Endothelial cell of umbilical vein (primary cell): ENCODE results near the gene SLF2. TPM values are rescaled to one million over a fixed set of nuclear protein-coding genes. Genes with fewer than 3 reads are reported as not detected.

Source experiments
- BruUV-seq: library from RNA; stranded (reverse); fragments of 400-500 nt; replicated peaks from 2 replicates; lab custom pipeline; 2021; lab: Mats Ljungman, UMichigan
- CTCF ChIA-PET: fragments of 300-600, 350-600 bp; sonication (Branson Sonifier 250); formaldehyde crosslinking; loops from one replicate; lab custom pipeline; 2021; ENCODE audit warnings: antibody characterized with exemption, inconsistent platforms; lab: Charles Lee
- POLR2A ChIA-PET: fragments of 300-600, 350-600 bp; sonication (Branson Sonifier 250); formaldehyde crosslinking; loops from one replicate; lab custom pipeline; 2021; ENCODE audit warnings: antibody characterized with exemption, inconsistent platforms; lab: Charles Lee
- DNase-seq: peaks from one replicate; pipeline ENCODE4 v3.0.0-alpha.2; 2011; ENCODE audit warnings: low read depth, low spot score
- FAIRE-seq: peaks from 2 replicates; lab custom pipeline; 2011; peaks lifted over from hg19 to GRCh38; lab: Jason Lieb, UNC
- H2AFZ ChIP-seq: 2 replicates; pipeline ENCODE4 v1.6.0; 2012; ENCODE audit warnings: low read depth, low read length, control low read depth, inconsistent platforms
- H3K27ac ChIP-seq: 2 replicates; pipeline ENCODE4 v1.5.1; 2011; ENCODE audit warnings: low read depth, mild to moderate bottlenecking, control low read depth, low read length, moderate library complexity; ENCODE audit not compliant: insufficient read depth
- H3K27me3 ChIP-seq, 2 experiments: 2 replicates each; pipeline versions ENCODE4 v1.6.0 to v1.6.1; 2011; ENCODE audit warnings: low read length in 2 of 2, mixed read lengths in 1 of 2; ENCODE audit not compliant: control insufficient read depth in 2 of 2, insufficient read depth in 2 of 2
- H3K36me3 ChIP-seq, 2 experiments: 2 replicates in 1 of 2; 3 replicates in 1 of 2; pipeline ENCODE4 v1.5.1; 2011; ENCODE audit warnings: low read length in 2 of 2, mild to moderate bottlenecking in 1 of 2, moderate library complexity in 1 of 2; ENCODE audit not compliant: control insufficient read depth in 2 of 2, insufficient read depth in 2 of 2; ENCODE audit errors: extremely low read depth in 1 of 2
- H3K4me1 ChIP-seq: 3 replicates; pipeline ENCODE4 v1.5.1; 2011; ENCODE audit warnings: mild to moderate bottlenecking, low read length; ENCODE audit not compliant: control insufficient read depth, insufficient read depth; ENCODE audit errors: extremely low read depth
- H3K4me2 ChIP-seq: 2 replicates; pipeline ENCODE4 v1.6.1; 2011; ENCODE audit warnings: low read length, control low read depth, mixed read lengths; ENCODE audit not compliant: insufficient read depth
- H3K4me3 ChIP-seq, 3 experiments: fragments of 200-600 bp in 1 of 3; sonication (generic), shearing (Covaris generic) in 1 of 3; replicated peaks in 1 of 3; 2 replicates each; pipeline ENCODE4 v1.5.1; 2011 to 2016; ENCODE audit warnings: control low read depth in 3 of 3, low read length in 3 of 3, mild to moderate bottlenecking in 2 of 3, inconsistent platforms in 1 of 3, low read depth in 1 of 3, moderate library complexity in 1 of 3; ENCODE audit not compliant: insufficient read depth in 1 of 3
- H3K79me2 ChIP-seq: 2 replicates; pipeline ENCODE4 v1.6.0; 2012; ENCODE audit warnings: low read length, inconsistent platforms; ENCODE audit not compliant: control insufficient read depth, insufficient read depth
- H3K9ac ChIP-seq: replicated peaks from 2 replicates; pipeline ENCODE3; 2011; ENCODE audit warnings: low read length, control low read depth; ENCODE audit not compliant: insufficient read depth; ENCODE audit errors: extremely low read depth
- H3K9me1 ChIP-seq: replicated peaks from 3 replicates; pipeline ENCODE4 v1.6.0; 2011; ENCODE audit warnings: mild to moderate bottlenecking, low read length; ENCODE audit not compliant: control insufficient read depth, insufficient read depth; ENCODE audit errors: extremely low read depth
- H3K9me3 ChIP-seq: replicated peaks from 2 replicates; pipeline ENCODE4 v1.5.1; 2012; ENCODE audit warnings: low read length, inconsistent platforms; ENCODE audit not compliant: control insufficient read depth, insufficient read depth
- H4K20me1 ChIP-seq: replicated peaks from 2 replicates; pipeline ENCODE3; 2011; ENCODE audit warnings: mild to moderate bottlenecking, low read length; ENCODE audit not compliant: control insufficient read depth, insufficient read depth; ENCODE audit errors: extremely low read depth
- CTCF ChIP-seq, 2 donors: IDR thresholded peaks; 1 replicate in 1 of 2; 2 replicates in 1 of 2; pipeline ENCODE4 v1.5.1; 2011; ENCODE audit warnings: low read length in 2 of 2, mild to moderate bottlenecking in 2 of 2, moderate library complexity in 2 of 2, control low read depth in 1 of 2, inconsistent platforms in 1 of 2, low read depth in 1 of 2; ENCODE audit not compliant: insufficient read depth in 1 of 2; ENCODE audit errors: extremely low read depth in 1 of 2
- EZH2 ChIP-seq: IDR thresholded peaks from 2 replicates; pipeline ENCODE4 v1.6.1; 2012; ENCODE audit warnings: borderline replicate concordance, low read depth, mild to moderate bottlenecking, moderate library complexity, low read length, inconsistent platforms; ENCODE audit not compliant: severe bottlenecking
- GATA2 ChIP-seq: IDR thresholded peaks from 2 replicates; pipeline ENCODE4 v1.7.0; 2011; ENCODE audit warnings: low read depth, mild to moderate bottlenecking, moderate library complexity, mixed read lengths, low read length; ENCODE audit not compliant: insufficient read length, insufficient read depth
- MYC ChIP-seq: IDR thresholded peaks from one replicate; pipeline ENCODE4 v1.6.1; 2011; ENCODE audit warnings: mild to moderate bottlenecking, low read depth, low read length
- dilution Hi-C: fragments of 300-500 bp; cut with MboI; formaldehyde crosslinking; loops from one replicate; pipeline ENCODE4 v1.15.0; 2019; ENCODE audit warnings: low sequenced_read_pairs; ENCODE audit not compliant: extremely low pct_ligation_motif_present
- intact Hi-C: fragments of 100-400 bp; cut with micrococcal nuclease; formaldehyde crosslinking; loops from one replicate; pipeline ENCODE4 v1.10.0; 2022
- polyA plus RNA-seq, 4 experiments: library from polyadenylated mRNA; depleted of rRNA in 3 of 4; stranded (reverse) in 3 of 4; unstranded in 1 of 4; fragments of >200 nt; gene quantifications; 2 replicates each; pipeline versions ENCODE4 v1.2.1 to v1.2.3, GENCODE V29; 2011 to 2012; ENCODE audit warnings: missing spikeins in 1 of 4
- total RNA-seq: library from RNA; stranded (reverse); gene quantifications from 2 replicates; pipeline ENCODE4 v1.2.3, GENCODE V29; 2021

Gene SLF2
- total and polyA plus RNA-seq, 2 donors (not counting 3 experiments of a cell fraction or from before 2014, with no cell fraction given), result 7.5 to 35.5 TPM

GRCh38 chr10:100982916-100983830 lies 70.4 kb downstream of the SLF2 start:
- H3K9ac ChIP-seq, result no peak overlapping the region
- H3K79me2 ChIP-seq, result peaks cover 8% of the 10 kb centered on the region
- dilution Hi-C loops (no loop called here), intact Hi-C loops (no loop called here)
- TF ChIP-seq GATA2 (no peak), EZH2 (no peak), MYC (no peak), CTCF (IDR thresholded peaks at IDR 0.05; ENCODE audit: extremely low read depth in 1 of 2, insufficient read depth in 1 of 2, low read depth in 1 of 2, low read length in 2 of 2) (no peak)
- BruUV-seq, result no TSS peak
- CTCF ChIA-PET, result interaction anchor here (0.6 to 0.9 kb wide), 2 partner anchors 31 to 47 kb away, joined by 3 read pairs; partner anchors contain the start of gene PDZD7
- FAIRE-seq (no peak), DNase-seq (no peak)
- no peaks in the 10 kb centered on the region for H3K9me1 ChIP-seq
- H3K36me3 ChIP-seq, result peaks cover 0 to 13% of the 10 kb centered on the region in 2 experiments
- H3K4me1 ChIP-seq, result peaks cover 10% of the 10 kb centered on the region
- H3K4me3 ChIP-seq, result no peak overlapping the region
- no peaks in the 10 kb centered on the region for H3K27me3 ChIP-seq
- POLR2A ChIA-PET, result no interaction called here
- H3K9me3 ChIP-seq, result no peaks in the 10 kb centered on the region
- H4K20me1 ChIP-seq, result no peaks in the 10 kb centered on the region
- no peak overlapping the region for H3K4me2 ChIP-seq
- no peak overlapping the region for H2AFZ ChIP-seq
- no peak overlapping the region for H3K27ac ChIP-seq
